Endothelial cell of umbilical vein (primary cell): ENCODE results near the gene SPCS3. TPM values are rescaled to one million over a fixed set of nuclear protein-coding genes. Genes with fewer than 3 reads are reported as not detected.

ENCODE experiments used
- BruUV-seq: library from RNA; stranded (reverse); fragments of 400-500 nt; replicated peaks from 2 replicates; lab custom pipeline; 2021; lab: Mats Ljungman, UMichigan
- CTCF ChIA-PET: fragments of 300-600, 350-600 bp; sonication (Branson Sonifier 250); formaldehyde crosslinking; loops from one replicate; lab custom pipeline; 2021; ENCODE audit warnings: antibody characterized with exemption, inconsistent platforms; lab: Charles Lee
- POLR2A ChIA-PET: fragments of 300-600, 350-600 bp; sonication (Branson Sonifier 250); formaldehyde crosslinking; loops from one replicate; lab custom pipeline; 2021; ENCODE audit warnings: antibody characterized with exemption, inconsistent platforms; lab: Charles Lee
- DNase-seq: peaks from one replicate; pipeline ENCODE4 v3.0.0-alpha.2; 2011; ENCODE audit warnings: low read depth, low spot score
- FAIRE-seq: peaks from 2 replicates; lab custom pipeline; 2011; peaks lifted over from hg19 to GRCh38; lab: Jason Lieb, UNC
- H2AFZ ChIP-seq: 2 replicates; pipeline ENCODE4 v1.6.0; 2012; ENCODE audit warnings: low read depth, low read length, control low read depth, inconsistent platforms
- H3K27ac ChIP-seq: 2 replicates; pipeline ENCODE4 v1.5.1; 2011; ENCODE audit warnings: low read depth, mild to moderate bottlenecking, control low read depth, low read length, moderate library complexity; ENCODE audit not compliant: insufficient read depth
- H3K27me3 ChIP-seq, 2 experiments: 2 replicates each; pipeline versions ENCODE4 v1.6.0 to v1.6.1; 2011; ENCODE audit warnings: low read length in 2 of 2, mixed read lengths in 1 of 2; ENCODE audit not compliant: control insufficient read depth in 2 of 2, insufficient read depth in 2 of 2
- H3K36me3 ChIP-seq, 2 experiments: 2 replicates in 1 of 2; 3 replicates in 1 of 2; pipeline ENCODE4 v1.5.1; 2011; ENCODE audit warnings: low read length in 2 of 2, mild to moderate bottlenecking in 1 of 2, moderate library complexity in 1 of 2; ENCODE audit not compliant: control insufficient read depth in 2 of 2, insufficient read depth in 2 of 2; ENCODE audit errors: extremely low read depth in 1 of 2
- H3K4me1 ChIP-seq: 3 replicates; pipeline ENCODE4 v1.5.1; 2011; ENCODE audit warnings: mild to moderate bottlenecking, low read length; ENCODE audit not compliant: control insufficient read depth, insufficient read depth; ENCODE audit errors: extremely low read depth
- H3K4me2 ChIP-seq: 2 replicates; pipeline ENCODE4 v1.6.1; 2011; ENCODE audit warnings: low read length, control low read depth, mixed read lengths; ENCODE audit not compliant: insufficient read depth
- H3K4me3 ChIP-seq, 3 experiments: fragments of 200-600 bp in 1 of 3; sonication (generic), shearing (Covaris generic) in 1 of 3; replicated peaks in 1 of 3; 2 replicates each; pipeline ENCODE4 v1.5.1; 2011 to 2016; ENCODE audit warnings: control low read depth in 3 of 3, low read length in 3 of 3, mild to moderate bottlenecking in 2 of 3, inconsistent platforms in 1 of 3, low read depth in 1 of 3, moderate library complexity in 1 of 3; ENCODE audit not compliant: insufficient read depth in 1 of 3
- H3K79me2 ChIP-seq: 2 replicates; pipeline ENCODE4 v1.6.0; 2012; ENCODE audit warnings: low read length, inconsistent platforms; ENCODE audit not compliant: control insufficient read depth, insufficient read depth
- H3K9ac ChIP-seq: replicated peaks from 2 replicates; pipeline ENCODE3; 2011; ENCODE audit warnings: low read length, control low read depth; ENCODE audit not compliant: insufficient read depth; ENCODE audit errors: extremely low read depth
- H3K9me1 ChIP-seq: replicated peaks from 3 replicates; pipeline ENCODE4 v1.6.0; 2011; ENCODE audit warnings: mild to moderate bottlenecking, low read length; ENCODE audit not compliant: control insufficient read depth, insufficient read depth; ENCODE audit errors: extremely low read depth
- H3K9me3 ChIP-seq: replicated peaks from 2 replicates; pipeline ENCODE4 v1.5.1; 2012; ENCODE audit warnings: low read length, inconsistent platforms; ENCODE audit not compliant: control insufficient read depth, insufficient read depth
- H4K20me1 ChIP-seq: replicated peaks from 2 replicates; pipeline ENCODE3; 2011; ENCODE audit warnings: mild to moderate bottlenecking, low read length; ENCODE audit not compliant: control insufficient read depth, insufficient read depth; ENCODE audit errors: extremely low read depth
- EZH2 ChIP-seq: IDR thresholded peaks from 2 replicates; pipeline ENCODE4 v1.6.1; 2012; ENCODE audit warnings: borderline replicate concordance, low read depth, mild to moderate bottlenecking, moderate library complexity, low read length, inconsistent platforms; ENCODE audit not compliant: severe bottlenecking
- FOS ChIP-seq: IDR thresholded peaks from 2 replicates; pipeline ENCODE4 v1.6.1; 2011; ENCODE audit warnings: mild to moderate bottlenecking, low read length, moderate library complexity, borderline replicate concordance; ENCODE audit not compliant: insufficient read depth
- GATA2 ChIP-seq: IDR thresholded peaks from 2 replicates; pipeline ENCODE4 v1.7.0; 2011; ENCODE audit warnings: low read depth, mild to moderate bottlenecking, moderate library complexity, mixed read lengths, low read length; ENCODE audit not compliant: insufficient read length, insufficient read depth
- JUN ChIP-seq: IDR thresholded peaks from 2 replicates; pipeline ENCODE4 v1.6.1; 2011; ENCODE audit warnings: borderline replicate concordance, low read depth; ENCODE audit not compliant: insufficient read length, insufficient read depth
- MYC ChIP-seq: IDR thresholded peaks from one replicate; pipeline ENCODE4 v1.6.1; 2011; ENCODE audit warnings: mild to moderate bottlenecking, low read depth, low read length
- POLR2A ChIP-seq: IDR thresholded peaks from 2 replicates; pipeline ENCODE4 v1.6.1; 2012; ENCODE audit warnings: low read depth, mild to moderate bottlenecking, control low read depth, low read length
- POLR2AphosphoS5 ChIP-seq: IDR thresholded peaks from 2 replicates; pipeline ENCODE4 v1.6.1; 2012; ENCODE audit warnings: low read depth, mild to moderate bottlenecking, control low read depth, low read length, moderate library complexity; ENCODE audit not compliant: insufficient read depth
- dilution Hi-C: fragments of 300-500 bp; cut with MboI; formaldehyde crosslinking; loops from one replicate; pipeline ENCODE4 v1.15.0; 2019; ENCODE audit warnings: low sequenced_read_pairs; ENCODE audit not compliant: extremely low pct_ligation_motif_present
- intact Hi-C: fragments of 100-400 bp; cut with micrococcal nuclease; formaldehyde crosslinking; loops from one replicate; pipeline ENCODE4 v1.10.0; 2022
- polyA plus RNA-seq, 4 experiments: library from polyadenylated mRNA; depleted of rRNA in 3 of 4; stranded (reverse) in 3 of 4; unstranded in 1 of 4; fragments of >200 nt; gene quantifications; 2 replicates each; pipeline versions ENCODE4 v1.2.1 to v1.2.3, GENCODE V29; 2011 to 2012; ENCODE audit warnings: missing spikeins in 1 of 4
- total RNA-seq: library from RNA; stranded (reverse); gene quantifications from 2 replicates; pipeline ENCODE4 v1.2.3, GENCODE V29; 2021
- TF ChIP-seq, protein P1 (sequence below), 2 donors: IDR thresholded peaks; 1 replicate in 1 of 2; 2 replicates in 1 of 2; pipeline ENCODE4 v1.5.1; 2011; ENCODE audit warnings: low read length in 2 of 2, mild to moderate bottlenecking in 2 of 2, moderate library complexity in 2 of 2, control low read depth in 1 of 2, inconsistent platforms in 1 of 2, low read depth in 1 of 2; ENCODE audit not compliant: insufficient read depth in 1 of 2; ENCODE audit errors: extremely low read depth in 1 of 2
- TF ChIP-seq, protein P2 (sequence below): IDR thresholded peaks from 2 replicates; pipeline ENCODE4 v1.6.1; 2011; ENCODE audit not compliant: insufficient read depth, insufficient read length

Gene SPCS3
- total and polyA plus RNA-seq, 2 donors (not counting 3 experiments of a cell fraction or from before 2014, with no cell fraction given) = 36.4 to 183 TPM

DNA sequence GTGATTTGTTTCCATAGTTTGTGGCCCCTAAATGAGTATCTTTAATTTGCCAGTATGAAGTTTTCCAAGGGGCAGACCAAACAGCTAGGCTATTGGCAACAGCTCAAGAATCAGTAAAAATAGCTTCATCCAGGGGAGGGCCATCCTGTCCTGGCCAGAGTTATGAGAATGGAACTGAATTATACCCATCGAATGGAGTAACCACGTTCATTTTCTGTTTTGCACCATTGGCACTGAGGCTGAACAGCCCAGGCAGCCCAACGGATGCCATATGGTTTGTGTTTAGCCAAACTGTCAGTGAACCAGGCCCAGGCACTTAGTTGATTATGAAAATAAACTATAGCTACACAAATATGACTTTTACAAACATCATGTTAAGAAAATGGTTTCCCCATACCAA is 33.0 kb upstream of the SPCS3 start:
- no peaks in the 10 kb centered on the region for H3K79me2 ChIP-seq
- no peaks in the 10 kb centered on the region for H3K36me3 ChIP-seq
- no peaks in the 10 kb centered on the region for H3K4me1 ChIP-seq
- H3K4me2 ChIP-seq = no peak overlapping the region
- dilution Hi-C loops = no loop called here
- H4K20me1 ChIP-seq = no peaks in the 10 kb centered on the region
- POLR2A ChIA-PET = no interaction called here
- DNase-seq = no peak
- no peak overlapping the region for H2AFZ ChIP-seq
- FAIRE-seq = no peak
- no peaks in the 10 kb centered on the region for H3K27me3 ChIP-seq
- intact Hi-C loops = no loop called here
- H3K9ac ChIP-seq = no peak overlapping the region
- CTCF ChIA-PET = interaction anchor here (2.0 kb wide), 1 partner anchor 9 kb away, joined by 8 read pairs; no protein-coding TSS in a partner anchor
- no TSS peak for BruUV-seq
- no peak overlapping the region for H3K4me3 ChIP-seq
- H3K9me1 ChIP-seq = no peaks in the 10 kb centered on the region
- TF ChIP-seq, protein P1, sequence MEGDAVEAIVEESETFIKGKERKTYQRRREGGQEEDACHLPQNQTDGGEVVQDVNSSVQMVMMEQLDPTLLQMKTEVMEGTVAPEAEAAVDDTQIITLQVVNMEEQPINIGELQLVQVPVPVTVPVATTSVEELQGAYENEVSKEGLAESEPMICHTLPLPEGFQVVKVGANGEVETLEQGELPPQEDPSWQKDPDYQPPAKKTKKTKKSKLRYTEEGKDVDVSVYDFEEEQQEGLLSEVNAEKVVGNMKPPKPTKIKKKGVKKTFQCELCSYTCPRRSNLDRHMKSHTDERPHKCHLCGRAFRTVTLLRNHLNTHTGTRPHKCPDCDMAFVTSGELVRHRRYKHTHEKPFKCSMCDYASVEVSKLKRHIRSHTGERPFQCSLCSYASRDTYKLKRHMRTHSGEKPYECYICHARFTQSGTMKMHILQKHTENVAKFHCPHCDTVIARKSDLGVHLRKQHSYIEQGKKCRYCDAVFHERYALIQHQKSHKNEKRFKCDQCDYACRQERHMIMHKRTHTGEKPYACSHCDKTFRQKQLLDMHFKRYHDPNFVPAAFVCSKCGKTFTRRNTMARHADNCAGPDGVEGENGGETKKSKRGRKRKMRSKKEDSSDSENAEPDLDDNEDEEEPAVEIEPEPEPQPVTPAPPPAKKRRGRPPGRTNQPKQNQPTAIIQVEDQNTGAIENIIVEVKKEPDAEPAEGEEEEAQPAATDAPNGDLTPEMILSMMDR (IDR thresholded peaks at IDR 0.05; ENCODE audit: extremely low read depth in 1 of 2, insufficient read depth in 1 of 2, low read depth in 1 of 2, low read length in 2 of 2) = no peak
- TF ChIP-seq POLR2A = no peak
- no peak for TF ChIP-seq FOS
- TF ChIP-seq, protein P2, sequence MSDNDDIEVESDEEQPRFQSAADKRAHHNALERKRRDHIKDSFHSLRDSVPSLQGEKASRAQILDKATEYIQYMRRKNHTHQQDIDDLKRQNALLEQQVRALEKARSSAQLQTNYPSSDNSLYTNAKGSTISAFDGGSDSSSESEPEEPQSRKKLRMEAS = no peak
- no peak for TF ChIP-seq EZH2
- no peak for TF ChIP-seq JUN
- TF ChIP-seq GATA2 = no peak
- TF ChIP-seq POLR2AphosphoS5 = no peak
- TF ChIP-seq MYC = no peak
- no peak overlapping the region for H3K27ac ChIP-seq
- H3K9me3 ChIP-seq = no peaks in the 10 kb centered on the region
